Adipocyte (in vitro differentiated cells): ENCODE measurements around the gene PEX11A.
A peak's percentile ranks its signal among the peaks of the same experiment; 100 is the strongest.
"Not testable (repeated sequence)": the region's sequence is repeated elsewhere in the genome, so short reads cannot be mapped to it uniquely, and the experiment has no call there.

Source experiments
- DNase-seq: peaks from one replicate; pipeline ENCODE4 v3.0.0-alpha.2; 2015; ENCODE audit warnings: low read depth
- H3K27me3 ChIP-seq: replicated peaks from 2 replicates; pipeline ENCODE4 v1.7.0; 2013; ENCODE audit warnings: mild to moderate bottlenecking, low read length, moderate library complexity; ENCODE audit not compliant: control insufficient read depth, insufficient read depth
- H3K36me3 ChIP-seq: 2 replicates; pipeline ENCODE4 v1.7.0; 2013; ENCODE audit warnings: low read length, mild to moderate bottlenecking, moderate library complexity; ENCODE audit not compliant: control insufficient read depth, insufficient read depth, severe bottlenecking
- H3K4me1 ChIP-seq: 2 replicates; pipeline ENCODE4 v1.7.0; 2013; ENCODE audit warnings: mild to moderate bottlenecking, low read length, moderate library complexity; ENCODE audit not compliant: control insufficient read depth, insufficient read depth
- H3K4me3 ChIP-seq: 2 replicates; pipeline ENCODE4 v1.7.0; 2013; ENCODE audit warnings: mild to moderate bottlenecking, low read length, moderate library complexity
- H3K9ac ChIP-seq: 2 replicates; pipeline ENCODE4 v1.7.0; 2013; ENCODE audit warnings: mild to moderate bottlenecking, low read length, moderate library complexity
- H3K9me3 ChIP-seq: 2 replicates; pipeline ENCODE4 v1.7.0; 2013; ENCODE audit warnings: mild to moderate bottlenecking, low read length, moderate library complexity; ENCODE audit not compliant: control insufficient read depth

Gene PEX11A

DNA sequence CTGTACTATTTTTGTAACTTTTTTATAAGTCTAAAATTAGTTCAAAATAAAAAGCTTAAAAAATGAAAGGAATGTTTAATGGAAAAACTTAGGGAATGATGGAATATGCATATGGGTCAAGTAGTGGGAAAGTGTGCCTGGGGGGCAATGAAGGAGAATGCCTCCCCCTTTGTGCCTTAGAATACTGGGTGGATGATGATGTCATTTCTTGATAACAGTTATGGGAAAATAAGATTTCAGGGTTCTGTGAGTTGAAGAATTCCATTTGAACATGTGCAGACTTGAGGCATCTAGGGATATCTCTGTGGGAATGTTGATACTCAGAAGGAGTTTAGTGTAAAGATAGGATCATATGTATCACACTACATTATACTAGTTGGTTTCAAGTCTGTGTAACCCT lies 13.9 kb upstream of the PEX11A start:
- Histone ChIP-seq H3K4me1 (peaks cover 26% of the 10 kb centered on the region), H3K9me3 (no peaks in the 10 kb centered on the region), H3K9ac (no peak overlapping the region), H3K36me3 (no peaks in the 10 kb centered on the region), H3K27me3 (no peaks in the 10 kb centered on the region), H3K4me3 (peak overlapping the region; percentile 36)
- DNase-seq, result no peak

DNA sequence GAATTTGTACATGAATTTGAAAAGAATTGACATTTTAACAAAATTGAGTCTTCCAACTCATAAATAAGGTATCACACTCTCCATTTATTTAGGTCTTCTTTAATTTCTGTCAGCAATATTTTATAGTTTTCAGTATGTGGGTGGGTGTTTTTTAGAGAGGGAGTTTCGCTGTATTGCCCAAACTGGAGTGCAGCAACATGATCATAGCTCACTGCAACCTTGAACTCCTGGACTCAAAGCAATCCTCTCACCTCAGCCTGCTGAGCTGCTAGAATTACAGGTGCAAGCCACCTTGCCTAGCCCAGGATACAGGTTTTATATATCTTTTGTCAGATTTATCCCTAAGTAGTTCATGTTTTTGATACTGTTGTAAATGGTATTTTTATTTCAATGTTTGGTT lies 4.6 kb upstream of the PEX11A start:
- Histone ChIP-seq H3K27me3 (no peaks in the 10 kb centered on the region), H3K4me3 (no peak overlapping the region), H3K36me3 (no peaks in the 10 kb centered on the region), H3K4me1 (peaks cover 15% of the 10 kb centered on the region), H3K9ac (no peak overlapping the region), H3K9me3 (no peaks in the 10 kb centered on the region)
- DNase-seq, result no peak

GRCh38 chr15:89693696-89694095 lies 3.1 kb upstream of the PEX11A start:
- no peaks in the 10 kb centered on the region for H3K36me3 ChIP-seq
- H3K4me3 ChIP-seq, result no peak overlapping the region
- no peak for DNase-seq
- no peaks in the 10 kb centered on the region for H3K9me3 ChIP-seq
- H3K9ac ChIP-seq, result no peak overlapping the region
- H3K27me3 ChIP-seq, result no peaks in the 10 kb centered on the region
- H3K4me1 ChIP-seq, result peaks cover 22% of the 10 kb centered on the region

DNA sequence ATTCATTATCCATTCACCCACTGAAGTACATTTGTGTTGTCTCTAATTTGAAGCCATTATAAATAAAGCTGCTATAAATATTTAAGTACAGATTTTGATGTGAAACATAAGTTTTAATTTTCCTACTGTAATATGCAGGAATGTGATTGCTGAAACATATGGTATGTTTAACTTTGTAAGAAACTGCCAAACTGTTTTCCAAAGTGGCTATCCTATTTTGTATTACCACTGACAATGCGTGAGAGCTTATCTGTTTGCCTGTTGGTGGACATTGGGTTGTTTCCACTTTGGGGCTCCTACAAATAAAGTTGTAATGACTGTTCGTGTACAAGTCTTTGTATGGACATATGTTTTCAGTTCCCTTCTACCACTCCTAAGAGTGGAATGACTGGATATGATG lies 2.5 kb upstream of the PEX11A start:
- Histone ChIP-seq H3K9ac (no peak overlapping the region), H3K27me3 (no peaks in the 10 kb centered on the region), H3K4me1 (peaks cover 22% of the 10 kb centered on the region), H3K9me3 (no peaks in the 10 kb centered on the region), H3K36me3 (no peaks in the 10 kb centered on the region), H3K4me3 (no peak overlapping the region)
- DNase-seq, result no peak

DNA sequence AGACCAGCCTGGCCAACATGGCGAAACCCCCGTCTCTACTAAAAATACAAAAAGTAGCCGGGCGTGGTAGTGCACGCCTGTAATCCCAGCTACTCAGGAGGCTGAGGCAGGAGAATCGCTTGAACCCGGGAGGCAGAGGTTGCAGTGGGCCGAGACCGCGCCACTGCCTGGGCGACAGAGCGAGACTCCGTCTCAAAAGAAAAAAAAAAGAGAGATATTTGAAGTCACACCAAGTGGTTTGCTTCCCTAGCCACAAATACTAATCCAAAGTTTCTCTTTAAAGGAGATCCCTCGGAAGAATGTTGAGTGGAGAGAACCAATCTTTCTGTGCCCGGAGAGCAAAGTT lies 651 bp downstream of the PEX11A start:
- DNase-seq, H3K9me3 ChIP-seq, H3K27me3 ChIP-seq, H3K36me3 ChIP-seq: not testable (repeated sequence)
- Histone ChIP-seq H3K9ac (peak overlapping the region; percentile 88), H3K4me1 (peaks cover 51% of the 10 kb centered on the region), H3K4me3 (peak overlapping the region; percentile 84)

DNA sequence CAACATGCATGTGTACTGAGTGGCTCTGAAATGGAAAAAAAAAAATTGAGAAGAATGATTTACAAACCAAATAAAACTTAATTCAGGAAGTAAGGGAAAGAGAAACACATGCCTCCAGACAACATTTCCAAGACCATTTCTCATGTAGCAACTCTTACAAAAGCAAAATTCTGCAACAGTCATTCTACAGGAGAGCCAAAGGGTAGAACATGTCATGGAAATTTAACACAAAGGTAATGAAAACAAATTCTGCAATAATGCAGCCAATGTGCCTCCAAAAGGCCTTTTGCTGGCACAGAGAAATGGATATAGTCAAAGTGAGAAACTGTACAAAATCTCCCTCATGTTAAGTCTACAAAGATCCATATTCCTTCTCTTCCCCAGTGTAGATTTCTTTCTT lies 4.0 kb downstream of the PEX11A start:
- peaks cover 53% of the 10 kb centered on the region for H3K4me1 ChIP-seq
- H3K9me3 ChIP-seq, result no peaks in the 10 kb centered on the region
- peak overlapping the region; percentile 57 for H3K4me3 ChIP-seq
- H3K27me3 ChIP-seq, result no peaks in the 10 kb centered on the region
- no peak for DNase-seq
- H3K9ac ChIP-seq, result peak overlapping the region; percentile 86
- peaks cover 16% of the 10 kb centered on the region for H3K36me3 ChIP-seq

DNA sequence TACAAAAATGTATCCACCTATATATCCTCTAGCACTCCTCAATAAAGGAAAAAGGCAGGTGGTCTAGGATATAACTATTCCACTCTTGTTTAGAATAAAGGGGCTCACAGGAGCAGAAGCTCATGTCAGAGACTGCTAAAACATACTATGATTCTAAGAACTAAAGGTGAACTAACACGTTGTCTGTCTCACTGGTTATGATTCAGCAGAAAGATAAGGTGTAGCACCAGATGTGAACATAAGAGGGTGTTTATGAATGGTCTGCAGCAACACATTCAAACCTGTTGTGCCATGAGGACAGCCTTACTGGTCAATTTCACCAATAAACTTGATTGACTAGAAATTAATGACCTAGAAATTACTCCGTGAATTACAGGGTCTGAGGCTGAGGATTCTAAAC lies 4.6 kb downstream of the PEX11A start:
- DNase-seq, result no peak
- H3K9ac ChIP-seq, result peak overlapping the region; percentile 86
- peak overlapping the region; percentile 57 for H3K4me3 ChIP-seq
- H3K27me3 ChIP-seq, result no peaks in the 10 kb centered on the region
- H3K36me3 ChIP-seq, result peaks cover 16% of the 10 kb centered on the region
- peaks cover 57% of the 10 kb centered on the region for H3K4me1 ChIP-seq
- H3K9me3 ChIP-seq, result no peaks in the 10 kb centered on the region

GRCh38 chr15:89681146-89681545 lies 9.4 kb downstream of the PEX11A start:
- DNase-seq, result no peak
- peaks cover 27% of the 10 kb centered on the region for H3K36me3 ChIP-seq
- no peaks in the 10 kb centered on the region for H3K27me3 ChIP-seq

DNA sequence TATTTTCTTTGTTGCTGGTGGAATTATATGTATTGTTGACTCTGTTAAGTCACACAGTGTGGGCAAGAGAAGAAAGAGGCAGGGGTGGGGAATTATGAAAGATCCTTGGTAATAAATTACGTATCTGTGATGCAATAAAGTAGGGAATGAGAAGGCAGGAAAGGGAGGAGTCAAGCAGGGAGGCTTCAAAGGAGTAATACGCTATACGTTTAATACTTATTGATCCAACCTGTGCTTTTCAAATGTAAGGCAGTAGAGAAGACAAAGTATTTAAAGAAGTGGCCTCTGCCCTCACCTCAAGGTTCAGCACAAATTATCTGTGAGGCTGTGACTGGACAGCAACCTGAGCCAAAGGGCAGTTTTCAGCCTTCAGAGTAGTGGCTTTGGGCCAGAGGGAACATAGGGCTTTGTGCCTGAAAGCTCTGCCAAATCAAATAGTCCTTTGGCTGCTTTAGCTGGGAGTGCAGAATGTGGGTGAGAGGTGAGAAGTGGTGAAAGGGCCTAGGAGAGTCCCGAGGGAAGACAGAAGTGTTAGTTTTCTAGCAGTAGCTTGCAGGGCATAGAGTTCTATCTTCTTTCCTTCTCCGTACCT lies 10.2 kb downstream of the PEX11A start:
- peak overlapping the region; percentile 82 for H3K4me3 ChIP-seq
- H3K36me3 ChIP-seq, result peaks cover 31% of the 10 kb centered on the region
- no peaks in the 10 kb centered on the region for H3K27me3 ChIP-seq
- H3K9me3 ChIP-seq, result no peaks in the 10 kb centered on the region
- H3K9ac ChIP-seq, result peak overlapping the region; percentile 91
- peaks cover 43% of the 10 kb centered on the region for H3K4me1 ChIP-seq
- peak; percentile 85 for DNase-seq

More at GRCh38 chr15:89681146-89681545, 9.4 kb downstream of the PEX11A start:
- Histone ChIP-seq H3K9ac (peak overlapping the region; percentile 91), H3K4me1 (peaks cover 51% of the 10 kb centered on the region), H3K4me3 (peak overlapping the region; percentile 40), H3K9me3 (no peaks in the 10 kb centered on the region)

GRCh38 chr15:89679212-89679611 lies 11.3 kb downstream of the PEX11A start, which contains the start of gene PLIN1:
Gene PLIN1, minus strand, starts transcription at chr15:89679367. Its CDS starts 1,878 bp downstream, at chr15:89677489.
- H3K27me3 ChIP-seq, result no peaks in the 10 kb centered on the region
- peaks cover 50% of the 10 kb centered on the region for H3K4me1 ChIP-seq
- H3K9ac ChIP-seq, result peak within 1 kb of the TSS; percentile 91
- H3K9me3 ChIP-seq, result no peaks in the 10 kb centered on the region
- peak within 1 kb of the TSS; percentile 82 for H3K4me3 ChIP-seq
- peaks cover 40% of the 10 kb centered on the region for H3K36me3 ChIP-seq
- DNase-seq, result no peak

- Histone ChIP-seq H3K36me3 (peaks cover 47% of the 10 kb centered on the region), H3K4me3 (peak overlapping the region; percentile 82), H3K9ac (peak overlapping the region; percentile 86), H3K4me1 (peaks cover 64% of the 10 kb centered on the region), H3K27me3 (no peaks in the 10 kb centered on the region), H3K9me3 (no peaks in the 10 kb centered on the region)
- DNase-seq, result no peak
Measured at GRCh38 chr15:89677381-89677780, 13.2 kb downstream of the PEX11A start.

- Histone ChIP-seq H3K9ac (peak overlapping the region; percentile 86), H3K4me1 (peaks cover 62% of the 10 kb centered on the region), H3K4me3 (peak overlapping the region; percentile 82), H3K36me3 (peaks cover 65% of the 10 kb centered on the region), H3K27me3 (no peaks in the 10 kb centered on the region), H3K9me3 (no peaks in the 10 kb centered on the region)
- no peak for DNase-seq
Measured at GRCh38 chr15:89675606-89676005, 14.9 kb downstream of the PEX11A start.
